ENCODE data around the gene POLR2E.

POLR2E gene

DNA sequence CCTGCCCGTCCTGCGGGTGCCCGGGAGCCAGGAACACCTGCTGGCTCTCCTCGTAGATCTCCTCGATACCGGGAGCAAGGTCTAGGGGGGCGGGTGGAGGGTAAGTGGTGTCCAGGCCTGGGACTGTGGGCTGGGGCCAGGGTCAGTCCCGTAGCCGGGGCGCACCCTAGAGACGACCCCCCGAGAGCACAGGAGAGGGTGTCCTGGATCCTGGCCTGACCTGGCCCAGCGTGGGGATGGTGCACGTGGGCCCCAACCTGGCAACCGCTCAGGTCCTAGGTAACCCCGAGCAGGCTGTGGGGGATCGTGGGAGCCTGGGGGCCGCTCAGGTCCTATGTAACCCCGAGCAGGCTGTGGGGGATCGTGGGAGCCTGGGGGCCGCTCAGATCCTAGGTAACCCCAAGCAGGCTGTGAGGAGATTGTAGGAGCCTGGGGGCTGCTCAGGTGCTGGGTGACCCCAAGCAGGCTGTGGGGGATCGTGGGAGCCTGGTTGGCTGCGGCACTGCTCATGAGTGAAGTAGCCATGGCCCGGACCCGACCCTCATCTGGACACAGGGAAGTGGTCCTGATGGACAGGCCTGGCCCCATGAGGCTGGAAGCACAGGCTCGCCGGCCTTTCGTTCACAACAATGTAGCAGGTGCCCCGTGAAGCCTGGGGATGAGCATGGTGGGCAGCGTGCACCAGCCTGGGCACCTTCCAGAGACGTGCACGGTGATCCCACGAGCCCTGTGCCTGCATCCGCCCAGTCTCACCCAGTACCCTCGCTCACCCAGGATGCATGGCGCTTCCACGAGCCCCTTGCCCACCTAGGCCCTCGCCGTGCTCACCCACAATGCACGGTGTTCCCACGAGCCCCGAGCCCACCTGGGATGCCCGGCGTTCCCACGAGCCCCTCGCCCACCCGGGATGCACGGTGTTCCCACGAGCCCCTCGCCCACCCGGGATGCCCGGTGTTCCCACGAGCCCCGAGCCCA lies 14.8 kb upstream of the POLR2E start:
- ATAC-seq = no peak

DNA sequence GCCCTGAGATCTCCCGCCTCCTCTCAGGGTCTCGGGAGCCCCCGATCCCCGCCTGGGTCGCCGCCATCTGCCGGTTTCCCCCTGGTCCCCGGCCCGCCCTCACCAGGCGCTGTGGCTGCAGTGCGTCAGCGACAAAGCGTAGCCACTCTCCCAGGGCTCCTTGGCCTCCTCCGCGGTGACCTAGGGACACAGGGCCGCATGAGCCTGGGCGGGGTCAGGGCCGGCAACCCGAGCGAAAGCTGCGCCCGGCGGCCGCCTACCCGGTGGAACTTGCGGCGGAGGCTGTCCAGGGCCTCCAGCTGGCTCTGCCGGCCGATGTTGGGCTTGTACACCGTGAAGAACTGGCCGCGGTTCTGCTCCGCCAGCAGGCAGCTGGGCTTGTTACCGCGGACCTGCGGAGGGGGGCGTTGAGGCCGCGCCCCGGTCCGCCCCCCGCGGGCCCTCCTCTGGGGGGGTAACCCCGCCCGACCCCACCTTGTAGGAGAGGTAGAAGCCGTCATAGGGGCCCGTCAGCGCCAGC lies 13.9 kb upstream of the POLR2E start:
- no peak for ATAC-seq

DNA sequence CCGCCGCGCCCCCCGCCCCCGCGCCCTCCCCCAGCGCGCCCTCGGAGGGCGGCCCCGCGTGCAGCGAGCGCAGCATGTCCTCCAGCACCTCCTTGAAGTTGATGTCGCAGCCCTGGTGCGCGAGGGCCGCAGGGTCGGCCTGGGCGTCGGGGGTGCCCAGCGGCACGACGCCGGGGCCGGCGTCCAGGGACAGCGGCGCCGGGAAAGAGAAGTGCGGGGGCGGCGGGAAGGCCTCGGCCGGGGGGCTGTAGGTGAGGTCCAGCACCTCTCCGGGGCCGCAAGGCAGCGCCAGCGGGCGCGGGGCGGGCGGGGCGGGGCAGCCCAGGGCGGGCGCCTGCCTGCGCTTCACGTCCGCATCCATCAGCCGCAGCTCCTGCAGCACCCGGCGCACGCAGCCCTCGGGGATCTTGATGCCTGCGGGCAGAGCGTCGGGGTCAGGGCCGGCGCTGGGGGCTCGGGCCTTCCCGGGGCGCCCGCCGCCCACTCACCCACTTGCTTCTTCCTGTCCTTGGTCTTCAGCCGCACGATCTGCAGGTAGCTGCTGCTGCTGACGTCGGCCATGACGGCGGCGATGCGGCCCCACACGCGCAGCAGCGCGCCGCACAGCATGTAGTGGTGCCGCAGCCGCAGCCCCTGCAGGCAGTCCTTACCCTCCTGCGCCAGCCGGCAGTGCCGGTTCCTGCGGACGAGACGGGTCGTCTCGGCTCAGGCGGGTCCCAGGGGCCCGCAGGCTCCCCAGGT lies 13.3 kb upstream of the POLR2E start:
- no peak for ATAC-seq

DNA sequence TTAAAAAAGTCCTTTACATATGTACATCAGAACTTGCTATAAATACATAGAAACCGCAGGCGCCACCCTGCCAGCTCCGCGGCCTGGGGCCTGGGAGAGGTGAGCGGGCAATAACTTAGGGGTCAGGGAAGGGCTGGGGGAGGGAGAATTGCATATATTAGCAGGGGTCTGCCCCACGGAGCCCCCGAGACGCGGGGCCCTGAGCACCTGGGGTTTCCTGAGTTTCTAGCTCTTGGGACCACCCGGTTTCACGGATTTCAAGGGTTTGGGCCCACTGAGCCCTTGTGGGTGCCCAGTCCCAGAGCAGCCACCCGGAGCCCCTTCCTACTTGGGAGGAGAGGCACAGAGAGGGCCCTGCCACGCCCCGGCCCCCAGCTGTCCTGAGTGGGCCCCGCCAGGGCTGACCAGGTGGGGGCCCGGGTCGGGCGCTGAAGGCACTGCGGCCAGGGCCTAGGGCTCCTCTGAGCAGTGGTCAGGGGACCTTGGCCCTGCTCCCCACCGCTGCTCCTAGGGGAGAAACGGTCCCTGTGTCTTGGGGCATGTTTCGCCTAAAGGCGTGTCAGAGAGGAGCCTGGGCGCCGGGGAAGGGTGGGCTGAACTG lies 12.6 kb upstream of the POLR2E start:
- no peak for ATAC-seq

DNA sequence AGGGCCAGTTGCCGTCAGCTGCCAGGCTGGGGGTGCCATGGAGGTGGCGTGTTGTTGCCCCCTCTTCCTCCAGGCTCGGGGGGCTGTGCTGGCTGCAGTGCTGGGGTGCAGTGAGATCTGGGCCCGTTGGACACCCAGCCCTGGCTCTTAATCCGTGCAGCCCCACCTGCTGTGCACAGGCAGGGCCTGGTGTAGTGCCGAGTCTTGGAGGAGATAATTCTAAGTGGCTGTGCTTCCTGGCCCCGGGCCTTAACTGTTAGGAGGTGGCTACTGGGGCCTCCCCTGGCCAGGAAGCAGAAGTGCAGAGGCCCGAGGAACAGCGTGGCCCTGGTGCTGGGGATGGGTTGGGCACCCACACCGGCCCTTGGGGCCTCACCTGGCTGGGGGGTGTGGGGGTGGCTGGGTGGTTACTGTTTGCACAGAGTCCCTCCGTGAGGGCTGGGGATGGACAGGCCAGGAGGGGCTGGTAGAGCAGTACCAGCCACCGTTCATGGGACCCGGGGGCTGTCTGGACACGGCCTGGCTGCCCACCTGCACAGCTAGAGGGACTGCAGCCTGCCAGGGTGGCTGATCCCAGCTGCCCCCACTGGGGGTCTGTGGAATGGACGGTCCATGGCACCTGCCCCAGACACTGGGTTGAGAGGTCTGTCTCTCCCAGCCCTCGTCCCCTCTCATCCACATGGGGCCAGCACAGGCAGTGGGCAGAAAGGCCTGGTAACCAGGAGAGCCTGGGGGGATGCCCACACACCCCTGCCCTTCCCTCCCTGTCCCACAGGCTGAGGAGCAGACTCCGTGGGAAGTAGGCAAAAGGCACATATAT lies 11.9 kb upstream of the POLR2E start:
- ATAC-seq = no peak

DNA sequence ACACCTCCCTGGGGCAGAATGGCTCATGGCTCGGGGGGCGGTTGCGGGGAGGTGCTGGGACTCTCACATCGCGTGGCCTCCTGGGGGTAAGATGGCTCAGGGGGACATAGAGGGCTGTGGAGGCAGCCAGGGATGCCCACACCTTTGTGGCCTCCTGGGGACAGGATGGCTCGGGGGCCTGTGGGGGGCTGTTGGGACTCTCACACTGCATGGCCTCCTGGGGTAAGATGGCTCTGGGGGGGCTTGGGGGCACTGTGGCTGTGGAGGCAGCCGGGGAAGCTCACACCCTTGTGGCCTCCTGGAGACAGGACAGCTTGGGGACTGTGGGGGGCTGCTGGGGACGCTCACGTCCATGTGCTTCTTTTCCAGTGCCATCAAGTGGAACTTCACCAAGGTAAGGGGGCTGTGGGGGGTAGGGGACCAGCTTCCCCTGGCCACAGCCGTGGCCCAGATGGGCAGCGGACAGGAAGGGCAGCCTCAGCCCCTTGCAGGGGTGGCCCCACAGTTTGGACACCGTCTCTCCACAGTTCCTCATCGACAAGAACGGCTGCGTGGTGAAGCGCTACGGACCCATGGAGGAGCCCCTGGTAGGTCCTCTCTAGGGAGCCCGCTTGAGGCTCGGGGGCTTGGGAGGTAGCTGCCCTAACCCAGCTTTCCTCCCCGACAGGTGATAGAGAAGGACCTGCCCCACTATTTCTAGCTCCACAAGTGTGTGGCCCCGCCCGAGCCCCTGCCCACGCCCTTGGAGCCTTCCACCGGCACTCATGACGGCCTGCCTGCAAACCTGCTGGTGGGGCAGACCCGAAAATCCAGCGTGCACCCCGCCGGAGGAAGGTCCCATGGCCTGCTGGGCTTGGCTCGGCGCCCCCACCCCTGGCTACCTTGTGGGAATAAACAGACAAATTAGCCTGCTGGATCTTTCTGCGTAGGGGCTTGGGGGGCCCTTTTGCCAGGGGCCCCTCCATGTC lies 11.0 kb upstream of the POLR2E start:
- no peak for ATAC-seq

DNA sequence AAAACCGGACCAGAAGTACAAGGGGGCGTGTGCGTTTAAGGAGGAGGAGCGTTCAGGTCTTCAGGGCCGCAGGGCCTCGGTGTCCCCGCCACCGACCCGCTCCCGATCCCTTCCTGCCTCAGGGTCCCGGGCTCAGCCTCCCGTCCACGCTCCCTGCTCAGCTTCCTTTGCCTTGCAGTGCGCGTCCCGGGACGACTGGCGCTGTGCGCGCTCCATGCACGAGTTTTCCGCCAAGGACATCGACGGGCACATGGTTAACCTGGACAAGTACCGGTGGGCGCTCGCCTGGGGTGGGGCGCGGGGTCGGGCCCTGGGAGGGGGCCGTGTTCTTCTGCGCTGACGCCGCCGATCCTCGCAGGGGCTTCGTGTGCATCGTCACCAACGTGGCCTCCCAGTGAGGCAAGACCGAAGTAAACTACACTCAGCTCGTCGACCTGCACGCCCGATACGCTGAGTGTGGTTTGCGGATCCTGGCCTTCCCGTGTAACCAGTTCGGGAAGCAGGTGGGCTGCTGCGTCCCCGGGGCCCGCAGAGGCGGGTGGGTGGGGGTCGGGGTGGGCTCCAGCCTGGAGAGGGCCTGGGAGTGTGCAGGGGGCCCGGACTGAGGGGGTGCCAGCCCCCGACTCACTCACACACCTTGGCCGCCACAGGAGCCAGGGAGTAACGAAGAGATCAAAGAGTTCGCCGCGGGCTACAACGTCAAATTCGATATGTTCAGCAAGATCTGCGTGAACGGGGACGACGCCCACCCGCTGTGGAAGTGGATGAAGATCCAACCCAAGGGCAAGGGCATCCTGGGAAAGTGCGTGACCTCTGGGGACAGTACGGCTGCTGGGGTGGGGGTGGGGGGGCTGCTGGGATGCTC lies 10.1 kb upstream of the POLR2E start:
- ATAC-seq = no peak

DNA sequence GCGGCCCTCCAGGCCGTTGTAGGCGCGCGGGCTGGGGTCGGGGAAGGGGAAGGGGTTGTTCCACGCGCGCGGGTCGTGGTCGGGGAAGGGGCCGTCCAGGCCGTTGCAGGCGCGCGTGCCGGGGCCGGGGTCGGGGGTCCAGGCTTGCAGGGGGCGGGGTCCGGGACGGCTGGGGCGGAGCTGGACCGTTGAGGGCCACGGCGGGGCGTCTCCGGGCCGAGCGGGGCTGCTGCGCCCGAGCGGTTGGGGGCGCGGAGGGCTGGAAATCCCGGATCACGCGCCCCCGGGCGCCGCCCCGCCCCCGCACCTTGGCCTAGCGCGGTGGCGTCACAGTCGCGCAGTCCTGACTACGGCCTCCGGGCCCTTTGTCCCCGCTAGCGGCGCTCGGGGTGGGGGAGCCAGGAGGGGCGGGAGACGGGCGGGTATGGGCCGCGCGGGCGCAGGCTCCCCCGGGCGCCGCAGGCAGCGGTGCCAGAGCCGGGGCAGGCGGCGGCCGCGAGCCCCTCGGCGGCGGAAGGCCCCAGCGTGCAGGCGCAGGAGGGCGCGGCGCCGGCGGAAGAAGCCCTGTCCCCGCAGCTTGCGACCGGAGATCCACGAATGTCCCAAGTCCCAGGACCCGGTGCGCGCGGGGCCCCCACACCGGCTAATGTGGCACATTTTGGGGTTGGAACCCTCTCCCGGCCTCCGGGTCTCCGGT lies 9.3 kb upstream of the POLR2E start:
- ATAC-seq = peak; percentile 33 to 45

DNA sequence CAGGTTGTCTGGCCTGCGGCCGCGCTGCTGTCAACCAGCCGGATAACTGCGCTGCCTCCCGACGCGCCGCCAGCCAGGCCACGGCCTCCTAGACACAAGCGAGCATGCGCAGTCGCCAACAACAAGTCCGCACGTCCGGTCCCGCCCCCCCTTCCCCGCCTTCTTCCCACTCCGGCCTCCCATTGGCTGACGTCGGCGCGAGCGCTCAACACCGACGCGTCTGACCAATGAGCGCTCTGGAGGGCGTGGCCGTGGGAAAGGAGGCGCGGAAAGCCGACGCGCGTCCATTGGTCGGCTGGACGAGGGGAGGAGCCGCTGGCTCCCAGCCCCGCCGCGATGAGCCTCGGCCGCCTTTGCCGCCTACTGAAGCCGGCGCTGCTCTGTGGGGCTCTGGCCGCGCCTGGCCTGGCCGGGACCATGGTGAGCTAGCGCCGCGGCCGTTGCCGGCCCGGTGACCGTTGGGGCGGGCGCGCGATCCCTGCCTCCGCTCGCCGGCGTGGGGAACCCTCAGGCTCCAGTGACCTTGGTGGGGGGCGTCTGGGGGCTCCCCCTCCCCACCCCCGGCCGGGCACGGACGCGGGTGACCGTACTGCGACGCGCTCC lies 8.6 kb upstream of the POLR2E start, which contains the start of gene GPX4:
Gene GPX4, plus strand, starts transcription at position 287 of the 603 bp plus-strand sequence. Its CDS starts 50 bp downstream, at position 337.
- ATAC-seq = peak; percentile 83 to 85

DNA sequence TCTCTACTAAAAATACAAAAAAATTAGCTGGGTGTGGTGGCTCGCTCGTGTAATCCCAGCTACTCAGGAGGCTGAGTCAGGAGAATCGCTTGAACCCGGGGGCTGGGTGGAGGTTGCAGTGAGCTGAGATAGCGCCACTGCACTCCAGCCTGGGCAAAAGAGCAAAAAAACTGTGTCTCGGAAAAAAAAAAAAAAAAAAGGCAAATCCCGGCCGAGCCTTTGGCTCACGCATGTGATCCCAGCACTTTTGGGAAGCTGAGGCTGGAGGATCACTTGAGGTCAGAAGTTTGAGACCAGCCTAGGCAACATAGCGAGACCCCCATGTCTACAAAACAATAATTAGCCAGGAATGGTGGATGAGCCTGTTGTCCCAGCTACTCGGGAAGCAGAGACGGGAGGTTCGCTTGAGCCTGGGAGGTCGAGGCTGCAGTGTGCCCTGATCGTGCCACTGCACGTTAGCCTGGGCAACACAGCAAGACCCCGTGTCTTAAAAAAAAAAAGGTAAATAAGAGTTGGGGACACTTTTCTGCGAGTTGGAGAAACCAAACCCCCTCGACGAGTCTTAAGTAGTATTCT lies 8.0 kb upstream of the POLR2E start:
- no peak for ATAC-seq

DNA sequence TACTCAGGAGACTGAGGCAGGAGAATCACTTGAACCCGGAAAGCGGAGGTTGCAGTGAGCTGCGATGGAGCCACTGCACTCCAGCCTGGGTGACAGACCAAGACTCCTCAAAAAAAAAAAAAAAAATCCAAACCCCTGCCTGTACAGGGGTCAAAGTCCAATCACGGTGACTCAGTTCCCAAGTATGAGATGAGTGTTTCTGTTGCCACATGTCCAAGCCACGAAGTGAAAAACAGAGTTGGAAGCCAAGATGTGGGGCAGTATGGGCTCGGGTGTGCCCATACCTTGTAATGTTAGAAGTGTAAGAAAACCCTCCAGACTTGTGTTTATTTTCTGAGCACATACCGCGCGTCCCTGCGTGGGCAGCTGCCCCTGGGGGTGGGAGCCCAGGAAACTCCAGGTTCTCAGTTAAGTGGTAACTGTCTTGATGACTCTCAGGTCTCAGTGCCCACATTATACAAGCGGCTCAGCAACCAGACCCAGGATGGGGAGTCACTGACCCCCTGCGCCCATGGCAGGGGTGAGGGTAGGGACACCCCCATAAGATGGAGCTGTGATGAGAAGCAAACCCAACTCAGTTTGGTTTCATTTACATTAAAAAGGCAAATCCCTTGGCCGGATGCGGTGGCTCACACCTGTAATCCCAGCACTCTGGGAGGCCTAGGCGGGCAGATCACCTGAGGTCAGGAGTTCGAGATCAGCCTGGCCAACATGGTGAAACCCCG lies 7.4 kb upstream of the POLR2E start:
- ATAC-seq = peak; percentile 1 to 11

DNA sequence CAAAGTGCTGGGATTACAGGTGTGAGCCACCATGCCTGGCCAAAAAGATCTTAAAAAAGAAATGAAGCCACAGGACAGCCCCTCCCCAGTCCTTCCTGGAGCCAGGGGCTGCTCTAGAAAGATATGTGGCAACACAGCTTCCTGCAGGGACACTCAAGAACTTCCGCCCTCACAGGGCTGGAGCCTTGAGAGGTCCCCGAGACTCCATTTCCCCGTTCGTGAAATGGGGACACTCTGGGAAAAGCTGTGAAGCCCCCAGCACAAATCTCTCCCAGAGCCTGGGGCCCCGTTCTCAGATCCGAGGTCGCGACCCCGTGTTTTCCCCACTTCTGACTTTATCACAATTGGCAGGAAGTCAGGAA lies 6.1 kb upstream of the POLR2E start:
- ATAC-seq = no peak

DNA sequence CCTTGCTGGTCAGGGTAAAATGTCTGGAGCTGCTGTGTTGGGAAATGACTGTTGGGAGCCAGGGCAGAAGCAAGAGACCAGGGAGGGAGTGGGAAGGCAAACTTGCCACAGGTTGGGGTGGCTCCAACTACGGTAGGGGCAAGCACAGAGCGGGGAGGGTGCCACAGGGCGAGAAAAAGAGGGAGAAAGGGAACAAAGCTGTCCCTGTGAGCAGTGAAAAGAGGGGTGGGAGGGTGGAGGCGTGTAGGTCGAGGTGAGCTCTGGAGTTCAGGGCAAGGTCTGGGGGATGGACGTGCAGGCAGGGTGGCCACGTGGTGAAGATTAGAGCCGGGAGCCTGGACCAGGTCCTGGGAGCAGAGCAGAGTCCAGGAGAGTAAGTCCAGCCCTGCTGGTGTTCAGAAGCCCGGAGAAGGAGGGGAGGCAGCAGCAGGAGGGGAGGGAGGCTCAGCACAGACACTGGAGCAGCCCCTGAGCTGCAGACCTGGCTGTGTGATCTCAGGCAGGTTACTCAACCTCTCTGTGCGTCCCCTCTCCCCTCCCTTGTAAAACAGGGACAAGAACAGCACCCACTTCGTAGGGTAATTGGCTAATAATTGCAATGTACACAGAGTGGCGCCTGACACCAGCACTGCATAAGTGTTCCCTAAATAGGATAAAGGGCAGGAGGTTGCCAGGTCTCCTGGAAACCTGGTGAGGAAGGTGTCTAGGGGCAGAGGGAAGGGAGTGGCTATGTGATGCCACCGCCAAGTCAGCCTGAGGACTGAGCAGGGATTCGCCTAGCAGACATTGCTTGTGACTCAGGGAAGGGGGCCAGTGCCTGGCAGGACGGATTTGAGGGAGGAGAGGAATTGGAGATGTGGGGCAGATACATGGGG lies 3.2 kb upstream of the POLR2E start:
- no peak for ATAC-seq

DNA sequence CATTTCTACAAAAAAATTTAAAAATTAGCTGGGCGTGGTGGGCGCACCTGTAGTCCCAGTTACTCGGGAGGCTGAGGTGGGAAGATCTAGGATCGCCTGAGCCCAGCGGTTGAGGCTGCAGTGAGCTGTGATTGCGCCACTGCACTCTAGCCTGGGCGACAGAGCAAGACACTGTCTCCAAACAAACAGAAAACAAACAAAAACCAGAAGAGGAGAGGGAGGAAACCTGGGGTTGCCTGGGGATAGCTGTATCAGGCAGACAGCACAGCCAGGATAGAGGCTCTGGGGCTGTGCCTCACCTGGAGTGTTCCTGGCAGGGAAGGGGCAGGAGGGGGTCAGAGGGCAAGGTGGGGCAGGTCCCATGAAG lies 2.6 kb upstream of the POLR2E start:
- no peak for ATAC-seq

DNA sequence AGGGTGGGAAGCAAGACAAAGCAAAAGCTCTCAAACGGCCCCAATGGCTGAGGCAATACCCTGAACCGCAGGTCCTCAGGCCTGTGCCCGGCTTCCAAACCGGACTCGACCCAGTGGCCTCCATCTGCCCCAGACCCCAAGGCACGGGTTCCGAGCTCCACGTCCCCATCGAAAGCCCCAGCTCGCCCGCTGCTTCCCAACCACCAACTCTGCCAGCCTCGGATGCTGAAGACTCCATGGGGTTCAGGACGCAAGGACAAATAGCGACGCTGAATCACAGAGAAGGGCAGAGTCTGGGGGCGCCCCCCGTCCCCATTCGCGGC lies 559 bp downstream of the POLR2E start:
- ATAC-seq = peak in 1 of 2 donors; percentile 9

DNA sequence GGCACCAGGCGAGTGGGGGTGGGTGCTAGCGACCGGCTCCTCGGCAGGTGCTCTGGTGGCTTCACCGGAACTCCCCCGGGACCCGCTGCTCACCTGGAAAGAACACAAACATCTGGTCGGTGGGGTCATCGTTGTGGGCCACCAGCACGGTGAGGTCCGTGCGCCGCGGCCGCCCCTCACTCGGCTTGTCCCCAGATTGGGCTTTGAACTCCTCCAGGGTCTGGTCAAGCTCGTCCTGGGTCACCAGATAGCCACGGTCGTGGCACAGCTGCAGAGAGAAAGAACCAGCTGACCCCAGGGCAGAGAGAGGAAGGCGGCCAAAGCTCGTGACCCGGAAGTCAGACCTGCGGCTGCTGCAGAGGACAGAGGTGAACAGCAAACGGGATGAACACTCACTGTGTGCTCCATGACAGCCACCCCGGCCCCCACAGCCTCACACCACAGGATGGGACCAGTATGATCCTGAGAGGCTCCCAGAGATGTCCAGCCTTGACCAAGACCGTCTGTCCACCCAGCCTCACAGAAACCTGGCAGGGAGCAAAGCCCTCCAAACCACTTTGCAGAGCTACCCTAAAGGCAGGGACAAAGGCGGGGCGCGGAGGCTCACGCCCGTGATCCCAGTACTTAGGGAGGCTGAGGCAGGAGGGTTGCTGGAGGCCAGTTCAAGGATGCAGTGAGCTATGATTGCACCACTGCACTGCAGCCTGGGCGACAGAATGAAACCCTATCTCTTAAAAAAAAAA lies 1.2 kb downstream of the POLR2E start:
- ATAC-seq = no peak
